Measurements from ENCODE around the gene CARMIL1.
A peak's percentile ranks its signal among the peaks of the same experiment; 100 is the strongest.

The CARMIL1 gene

DNA sequence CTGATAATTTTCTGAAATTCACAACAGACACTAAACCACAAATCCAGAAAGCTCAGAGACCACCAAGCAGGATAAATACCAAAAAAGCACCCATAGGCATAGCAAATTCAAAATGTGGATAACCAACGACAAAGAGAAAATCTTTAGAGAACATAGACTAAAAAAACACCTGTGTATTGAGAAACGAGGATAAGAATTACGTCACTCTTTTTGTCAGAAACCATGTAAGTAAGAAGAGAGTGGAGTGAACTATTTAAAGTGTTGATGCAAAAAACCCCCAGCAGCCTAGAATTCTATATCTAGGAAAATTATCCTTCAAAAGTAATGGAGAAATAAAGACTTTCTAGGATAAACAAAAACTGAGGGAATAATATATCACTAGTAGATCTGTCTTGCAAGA, 245.9 kb downstream of the CARMIL1 start:
- no peak for DNase-seq (ENCODE audit: low read depth)
- TF ChIP-seq, protein P1, sequence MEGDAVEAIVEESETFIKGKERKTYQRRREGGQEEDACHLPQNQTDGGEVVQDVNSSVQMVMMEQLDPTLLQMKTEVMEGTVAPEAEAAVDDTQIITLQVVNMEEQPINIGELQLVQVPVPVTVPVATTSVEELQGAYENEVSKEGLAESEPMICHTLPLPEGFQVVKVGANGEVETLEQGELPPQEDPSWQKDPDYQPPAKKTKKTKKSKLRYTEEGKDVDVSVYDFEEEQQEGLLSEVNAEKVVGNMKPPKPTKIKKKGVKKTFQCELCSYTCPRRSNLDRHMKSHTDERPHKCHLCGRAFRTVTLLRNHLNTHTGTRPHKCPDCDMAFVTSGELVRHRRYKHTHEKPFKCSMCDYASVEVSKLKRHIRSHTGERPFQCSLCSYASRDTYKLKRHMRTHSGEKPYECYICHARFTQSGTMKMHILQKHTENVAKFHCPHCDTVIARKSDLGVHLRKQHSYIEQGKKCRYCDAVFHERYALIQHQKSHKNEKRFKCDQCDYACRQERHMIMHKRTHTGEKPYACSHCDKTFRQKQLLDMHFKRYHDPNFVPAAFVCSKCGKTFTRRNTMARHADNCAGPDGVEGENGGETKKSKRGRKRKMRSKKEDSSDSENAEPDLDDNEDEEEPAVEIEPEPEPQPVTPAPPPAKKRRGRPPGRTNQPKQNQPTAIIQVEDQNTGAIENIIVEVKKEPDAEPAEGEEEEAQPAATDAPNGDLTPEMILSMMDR (conservative IDR thresholded peaks at IDR 0.05; ENCODE audit: control insufficient read depth, insufficient read depth, low read depth, low read length), result no peak
- no peak overlapping the region for H3K4me3 ChIP-seq (ENCODE audit: control insufficient read depth, low read depth, low read length)

DNA sequence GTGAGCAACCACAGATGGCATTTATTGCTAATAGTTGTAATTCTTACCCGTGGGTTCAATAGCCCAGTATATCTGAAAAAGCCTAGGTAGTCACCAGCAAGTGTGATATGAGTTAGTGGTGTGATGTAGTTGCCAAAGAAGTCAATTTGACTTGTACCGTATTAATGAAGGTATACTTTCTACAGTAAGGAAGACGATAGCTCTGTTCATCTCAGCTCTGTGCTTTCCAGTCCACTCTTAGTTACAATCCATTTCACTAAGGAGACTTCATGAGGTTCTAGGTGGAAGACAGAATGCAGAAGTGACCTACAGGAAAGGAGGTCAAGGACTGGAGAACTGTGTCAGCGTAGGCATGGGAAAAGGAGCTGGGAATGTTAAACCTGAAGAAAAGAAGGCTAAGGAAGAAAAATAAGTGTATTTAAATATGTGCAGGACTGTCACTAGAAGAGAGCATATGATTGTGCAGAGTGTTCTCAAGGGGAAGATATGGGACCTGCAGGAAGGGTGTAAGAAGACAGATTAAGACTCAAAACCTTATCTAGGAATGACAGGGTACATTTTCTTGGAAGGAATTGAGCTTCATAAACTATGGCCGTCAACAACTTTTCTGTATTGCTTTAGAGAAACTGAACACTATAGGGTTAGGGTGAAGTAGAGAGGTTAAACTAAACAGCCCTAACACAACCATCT, 255.9 kb downstream of the CARMIL1 start:
- TF ChIP-seq, protein P1 (conservative IDR thresholded peaks at IDR 0.05; ENCODE audit: control insufficient read depth, insufficient read depth, low read depth, low read length), result no peak
- no peak overlapping the region for H3K4me3 ChIP-seq (ENCODE audit: control insufficient read depth, low read depth, low read length)
- no peak for DNase-seq (ENCODE audit: low read depth)

DNA sequence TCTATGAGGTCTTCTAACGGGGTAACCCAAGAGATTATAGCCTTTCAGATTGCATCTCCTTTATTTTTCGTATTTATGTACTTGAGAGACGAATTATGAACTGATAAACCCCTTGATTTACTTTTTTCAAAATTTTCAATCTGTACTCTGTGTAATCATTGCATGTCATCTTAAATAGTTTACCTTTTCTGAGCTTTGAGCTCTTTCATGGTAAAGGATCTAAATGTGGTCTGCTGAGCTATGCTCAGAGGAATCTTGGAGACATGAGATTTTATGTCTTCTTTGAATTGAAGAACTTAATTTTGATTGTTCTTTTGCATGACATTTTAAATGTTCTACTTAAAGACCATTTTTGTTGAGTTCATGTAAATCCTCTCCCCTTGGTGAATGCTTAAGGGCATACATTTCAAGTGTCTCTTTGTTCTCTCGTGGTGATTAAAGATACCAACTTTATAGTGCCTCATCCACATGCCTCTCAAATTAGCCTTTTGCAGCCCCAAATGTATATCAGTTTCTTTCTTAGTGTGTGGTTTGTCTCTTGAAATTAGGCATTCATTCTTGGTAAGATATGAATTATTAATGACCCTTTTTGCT, 256.6 kb downstream of the CARMIL1 start:
- H3K4me3 ChIP-seq (ENCODE audit: control insufficient read depth, low read depth, low read length), result no peak overlapping the region
- TF ChIP-seq, protein P1 (conservative IDR thresholded peaks at IDR 0.05; ENCODE audit: control insufficient read depth, insufficient read depth, low read depth, low read length), result no peak
- DNase-seq (ENCODE audit: low read depth), result no peak

DNA sequence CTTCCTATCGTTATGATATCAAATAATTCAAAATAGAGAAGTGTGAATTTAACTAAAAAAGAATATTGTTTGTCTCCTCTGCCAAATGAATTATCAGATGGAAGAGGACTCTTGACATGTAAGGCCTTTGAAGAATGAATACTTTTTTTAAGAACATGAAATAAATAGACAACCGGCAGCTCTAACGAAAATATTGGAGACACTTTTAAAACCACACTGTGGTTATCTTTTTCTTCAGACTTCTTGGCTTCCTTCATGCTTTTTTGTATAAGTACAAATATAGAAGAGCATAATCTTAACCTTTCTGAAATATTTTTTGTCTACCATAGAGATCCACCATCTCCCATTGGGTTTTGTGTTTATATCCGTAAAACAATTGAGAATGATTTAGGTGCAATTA, 257.6 kb downstream of the CARMIL1 start:
- TF ChIP-seq, protein P1 (conservative IDR thresholded peaks at IDR 0.05; ENCODE audit: control insufficient read depth, insufficient read depth, low read depth, low read length), result no peak
- no peak for DNase-seq (ENCODE audit: low read depth)
- H3K4me3 ChIP-seq (ENCODE audit: control insufficient read depth, low read depth, low read length), result no peak overlapping the region

GRCh38 chr6:25537349-25538018, 258.3 kb downstream of the CARMIL1 start:
- TF ChIP-seq, protein P1 (conservative IDR thresholded peaks at IDR 0.05; ENCODE audit: control insufficient read depth, insufficient read depth, low read depth, low read length), result no peak
- peak; percentile 3 for DNase-seq (ENCODE audit: low read depth)
- no peak overlapping the region for H3K4me3 ChIP-seq (ENCODE audit: control insufficient read depth, low read depth, low read length)

- TF ChIP-seq, protein P1 (conservative IDR thresholded peaks at IDR 0.05; ENCODE audit: control insufficient read depth, insufficient read depth, low read depth, low read length), result no peak
- H3K4me3 ChIP-seq (ENCODE audit: control insufficient read depth, low read depth, low read length), result no peak overlapping the region
- no peak for DNase-seq (ENCODE audit: low read depth)
Observed at GRCh38 chr6:25541228-25541627, 262.1 kb downstream of the CARMIL1 start.

Measured in fibroblast of mammary gland (primary cell).